ENCODE measurements around the gene DCT. TPM values are rescaled to one million over a fixed set of nuclear protein-coding genes. Genes with fewer than 3 reads are reported as not detected.

Gene DCT
- total RNA-seq, 1 donor from 2014 or later, result 0.05 TPM

- no peak for DNase-seq (ENCODE audit: low read depth)
Measured at GRCh38 chr13:94395860-94396259, 83.6 kb downstream of the DCT start.

GRCh38 chr13:94394723-94395122, 84.8 kb downstream of the DCT start:
- no peak for DNase-seq (ENCODE audit: low read depth)

GRCh38 chr13:94390881-94391280, 88.6 kb downstream of the DCT start:
- DNase-seq (ENCODE audit: low read depth), result no peak

GRCh38 chr13:94389604-94390351, 89.7 kb downstream of the DCT start:
- DNase-seq (ENCODE audit: low read depth), result no peak

GRCh38 chr13:94387047-94387446, 92.4 kb downstream of the DCT start:
- no peak for DNase-seq (ENCODE audit: low read depth)

Other genes with a start within 250 kb of the DCT start
- gene TGDS, start 116.5 kb upstream of the DCT start, total RNA-seq, result 18.0 and 29.3 TPM in 2 replicates
- 16.1 and 24.0 TPM in 2 replicates for gene GPR180, start 122.2 kb upstream of the DCT start, total RNA-seq
- not detected in 2 replicates for gene SOX21, start 232.9 kb upstream of the DCT start, total RNA-seq

Measured in renal cortical epithelial cell (primary cell).